ENCODE results near the gene PHYHD1. TPM values are rescaled to one million over a fixed set of nuclear protein-coding genes. Genes with fewer than 3 reads are reported as not detected.
A peak's percentile ranks its signal among the peaks of the same experiment; 100 is the strongest.

Gene PHYHD1
- total RNA-seq, 1 experiment from 2014 or later: not detected

DNA sequence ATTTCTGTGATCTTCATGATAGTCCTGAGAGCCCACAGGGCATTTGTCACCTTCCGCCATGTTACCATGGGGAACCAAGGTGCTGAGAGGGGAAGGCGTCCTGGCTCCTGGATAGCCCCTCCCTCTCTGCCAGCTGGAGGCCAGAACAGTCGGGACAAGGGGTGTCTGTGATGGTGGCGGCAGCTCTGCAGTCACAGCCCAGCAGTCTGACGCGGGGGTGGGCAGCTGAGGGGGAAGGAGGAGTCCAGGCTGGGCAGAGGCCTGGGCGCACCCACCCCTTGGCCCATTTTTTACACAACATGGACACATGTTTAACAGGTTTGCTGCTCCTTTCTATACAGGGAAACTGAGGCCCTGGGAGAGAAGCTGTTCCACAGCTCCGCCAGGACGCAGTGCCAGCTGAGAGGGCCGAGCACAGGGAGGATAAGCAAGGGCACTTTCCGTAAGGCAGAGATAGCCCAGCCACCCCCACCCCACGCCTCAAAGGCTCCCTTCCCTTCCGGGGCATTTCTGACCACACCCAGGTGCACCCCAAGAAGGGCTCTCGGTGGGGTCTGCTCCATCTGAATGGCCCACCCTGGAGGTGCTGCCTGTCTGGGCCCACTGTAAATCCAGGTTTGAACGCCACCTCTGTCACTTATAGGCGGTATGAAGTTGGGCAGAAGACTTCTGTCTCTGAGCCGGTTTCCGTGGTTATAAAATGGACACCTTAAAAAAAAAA, 21.8 kb upstream of the PHYHD1 start:
- no peak for DNase-seq (ENCODE audit: low read depth)
- in situ Hi-C loops (cut with HindIII; ENCODE audit: low pct_unique_long_range_greater_than_20kb, low sequenced_read_pairs): no loop called here

DNA sequence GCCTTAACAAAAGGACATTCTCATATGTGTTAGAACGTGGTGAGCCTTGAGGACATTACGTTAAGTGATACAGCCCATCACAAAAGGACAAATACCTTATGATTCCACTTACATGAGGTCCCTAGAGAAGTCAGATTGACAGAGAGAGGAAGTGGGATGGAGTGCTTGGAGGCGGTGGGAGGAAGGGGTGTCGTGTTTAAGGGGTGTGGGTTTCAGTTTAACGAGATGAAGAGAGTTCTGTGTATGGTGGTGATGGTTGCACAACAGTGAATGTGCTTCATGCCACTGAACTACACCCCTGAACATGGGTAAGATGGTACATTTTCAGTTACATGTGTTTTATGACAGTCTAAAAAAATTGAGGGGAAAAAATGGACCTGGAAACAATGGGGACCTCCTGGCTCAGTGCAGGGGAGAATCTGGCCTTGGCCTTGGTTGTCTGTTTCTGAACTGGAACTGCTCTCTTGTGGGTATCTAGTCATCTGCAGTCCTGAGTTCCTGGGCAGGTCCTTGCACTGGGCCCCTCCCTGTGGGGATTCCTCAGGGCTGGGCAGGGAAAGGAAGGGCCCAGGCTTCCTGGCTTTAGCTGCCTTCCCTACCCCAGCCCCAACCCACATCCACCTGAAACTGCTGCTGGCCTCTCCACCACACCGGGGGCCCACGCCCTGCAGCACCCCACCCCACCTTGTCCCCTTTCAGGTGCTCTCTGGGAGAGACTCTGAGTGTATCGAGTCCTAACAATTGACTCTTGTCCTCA, 21.0 kb upstream of the PHYHD1 start:
- in situ Hi-C loops (cut with HindIII; ENCODE audit: low pct_unique_long_range_greater_than_20kb, low sequenced_read_pairs): no loop called here
- no peak for DNase-seq (ENCODE audit: low read depth)

DNA sequence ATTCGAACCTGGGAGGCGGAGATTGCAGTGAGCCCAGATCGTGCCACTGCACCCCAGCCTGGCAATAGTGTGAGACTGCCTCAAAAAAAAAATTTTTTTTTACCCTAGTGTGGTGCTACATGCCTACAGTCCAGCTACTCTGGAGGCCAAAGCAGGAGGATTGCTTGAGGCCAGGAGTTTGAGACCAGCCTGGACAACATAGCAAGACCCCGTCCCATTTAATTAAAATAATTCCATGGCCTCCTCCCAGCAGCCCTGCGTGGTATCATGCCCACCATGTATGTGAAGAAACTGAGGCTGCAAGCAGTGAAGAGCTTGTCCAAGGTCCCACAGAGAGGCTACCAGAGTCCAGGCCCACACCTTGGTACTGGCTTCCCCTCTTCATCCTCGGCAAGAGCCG, 19.4 kb upstream of the PHYHD1 start:
- no peak for DNase-seq (ENCODE audit: low read depth)
- in situ Hi-C loops (cut with HindIII; ENCODE audit: low pct_unique_long_range_greater_than_20kb, low sequenced_read_pairs): no loop called here

DNA sequence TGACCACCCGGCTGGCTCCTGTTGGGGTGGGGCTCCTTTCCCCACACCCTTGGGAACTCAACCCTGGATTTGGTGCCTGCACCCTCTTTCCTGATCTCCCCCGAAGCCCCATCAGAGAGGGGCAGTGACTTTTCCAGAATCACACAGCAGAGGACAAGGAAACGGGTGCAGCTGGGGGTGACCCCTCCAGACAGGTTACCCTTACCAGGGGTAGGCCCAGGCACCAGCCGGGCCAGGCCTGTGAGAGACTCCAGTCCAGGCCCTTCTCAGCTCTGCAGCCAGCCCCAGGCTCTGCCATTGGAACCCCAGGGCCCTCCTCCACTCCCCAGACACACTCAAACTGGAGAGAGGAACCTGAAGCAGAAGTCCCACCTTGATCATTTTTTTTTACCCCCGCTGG, 19.0 kb upstream of the PHYHD1 start:
- DNase-seq (ENCODE audit: low read depth): no peak
- in situ Hi-C loops (cut with HindIII; ENCODE audit: low pct_unique_long_range_greater_than_20kb, low sequenced_read_pairs): no loop called here

DNA sequence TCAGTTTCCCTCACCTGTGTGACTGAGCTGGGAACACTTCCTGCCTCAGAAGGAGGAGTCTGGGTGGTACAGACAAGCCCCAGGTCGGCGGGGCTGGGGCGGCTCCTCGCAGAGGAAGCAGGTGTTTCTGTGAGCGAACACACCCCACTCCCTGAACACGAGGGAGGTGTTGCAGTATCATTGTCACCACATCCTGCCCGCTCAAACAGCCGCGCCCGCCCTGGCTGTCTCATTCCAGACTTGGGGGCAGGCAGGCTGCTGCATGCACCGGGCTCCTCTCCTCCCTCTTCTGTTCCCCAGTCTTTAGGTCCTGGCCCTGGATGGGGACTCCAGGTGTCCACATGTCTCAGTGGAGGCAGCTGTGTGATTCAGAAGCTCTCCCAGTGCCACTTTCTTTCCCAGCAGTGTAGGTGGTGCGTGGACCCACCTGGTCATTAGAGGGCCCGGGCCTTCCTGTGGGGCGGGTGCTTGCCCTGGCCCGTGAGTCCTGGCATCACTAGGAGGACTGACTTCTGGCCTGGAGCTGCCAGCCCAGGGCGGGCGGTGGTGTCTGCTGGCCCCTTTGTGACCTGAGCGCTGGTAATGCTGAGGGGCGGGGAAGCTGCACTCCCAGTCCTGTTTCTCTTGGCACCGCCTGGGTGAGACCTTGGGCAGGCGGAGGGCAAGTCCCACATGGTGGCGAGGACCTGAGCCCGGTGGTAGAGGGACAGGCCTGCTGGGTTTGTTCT, 18.3 kb upstream of the PHYHD1 start:
- peak; percentile 29 for DNase-seq (ENCODE audit: low read depth)
- in situ Hi-C loops (cut with HindIII; ENCODE audit: low pct_unique_long_range_greater_than_20kb, low sequenced_read_pairs): no loop called here

DNA sequence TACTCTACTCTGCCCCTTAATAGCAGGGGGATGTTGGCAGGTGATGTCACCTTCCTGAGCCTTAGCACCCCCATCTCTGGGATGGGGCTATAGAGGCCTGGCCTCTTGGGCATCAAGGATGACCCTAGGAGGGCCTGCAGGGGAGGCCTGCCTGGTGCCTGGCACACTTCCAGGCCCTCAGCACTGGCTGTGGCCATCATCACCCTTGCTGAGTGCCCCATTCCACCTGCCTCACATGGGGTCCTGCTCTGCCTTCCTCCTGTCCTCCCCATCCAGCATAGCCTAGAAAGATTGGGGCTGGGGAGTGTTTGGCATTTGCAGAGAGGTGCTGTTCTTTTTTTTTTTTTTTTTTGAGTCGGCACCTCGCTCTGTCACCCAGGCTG, 17.7 kb upstream of the PHYHD1 start:
- in situ Hi-C loops (cut with HindIII; ENCODE audit: low pct_unique_long_range_greater_than_20kb, low sequenced_read_pairs): no loop called here
- no peak for DNase-seq (ENCODE audit: low read depth)

DNA sequence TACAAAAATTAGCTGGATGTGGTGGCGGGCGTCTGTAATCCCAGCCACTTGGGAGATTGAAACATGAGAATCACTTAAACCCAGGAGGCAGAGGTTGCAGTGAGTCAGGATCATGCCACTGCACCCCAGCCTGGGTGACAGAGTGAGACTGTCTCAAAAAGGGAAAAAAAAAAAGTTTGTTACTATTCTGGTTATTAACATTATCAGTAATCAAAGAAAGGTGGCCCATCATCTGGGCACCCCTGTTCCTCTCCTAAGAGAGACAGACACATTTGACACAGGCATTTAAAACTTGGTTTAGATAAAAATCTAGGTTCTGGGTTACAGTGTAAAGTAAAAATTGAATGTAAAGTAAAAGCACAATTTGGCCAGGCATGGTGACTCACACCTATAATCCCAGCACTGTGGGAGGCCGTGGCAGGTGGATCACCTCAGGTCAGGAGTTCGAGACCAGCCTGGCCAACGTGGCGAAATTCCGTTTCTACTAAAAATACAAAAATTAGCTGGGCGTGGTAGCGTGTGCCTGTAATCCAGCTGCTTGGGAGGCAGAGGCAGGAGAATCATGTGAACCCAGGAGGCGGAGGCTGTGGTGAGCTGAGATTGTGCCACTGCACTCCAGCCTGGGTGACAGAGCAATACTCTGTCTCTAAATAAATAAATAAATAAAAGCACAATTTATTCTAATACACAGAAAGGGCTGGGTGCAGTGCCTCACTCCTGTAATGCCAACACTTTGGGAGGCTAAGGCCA, 16.7 kb upstream of the PHYHD1 start:
- no peak for DNase-seq (ENCODE audit: low read depth)
- in situ Hi-C loops (cut with HindIII; ENCODE audit: low pct_unique_long_range_greater_than_20kb, low sequenced_read_pairs): no loop called here

DNA sequence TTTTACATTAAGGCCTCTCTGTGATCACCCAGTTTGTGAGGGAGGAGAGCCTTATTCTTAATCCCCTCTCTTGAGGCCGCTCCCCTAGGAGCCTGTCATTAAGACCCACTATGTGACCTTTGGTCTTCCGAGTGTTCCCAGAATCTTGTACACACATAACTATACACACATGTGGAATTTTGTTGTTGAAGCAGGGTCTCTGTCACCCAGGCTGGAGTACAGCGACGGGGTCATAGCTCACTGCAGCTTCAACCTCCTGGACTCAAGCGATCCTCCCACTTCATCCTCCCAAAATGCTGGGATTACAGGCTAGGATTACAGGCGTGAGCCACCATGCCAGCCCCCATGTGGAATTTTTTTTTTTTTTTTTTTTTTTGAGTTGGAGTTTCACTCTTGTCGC, 14.8 kb upstream of the PHYHD1 start:
- in situ Hi-C loops (cut with HindIII; ENCODE audit: low pct_unique_long_range_greater_than_20kb, low sequenced_read_pairs): no loop called here

DNA sequence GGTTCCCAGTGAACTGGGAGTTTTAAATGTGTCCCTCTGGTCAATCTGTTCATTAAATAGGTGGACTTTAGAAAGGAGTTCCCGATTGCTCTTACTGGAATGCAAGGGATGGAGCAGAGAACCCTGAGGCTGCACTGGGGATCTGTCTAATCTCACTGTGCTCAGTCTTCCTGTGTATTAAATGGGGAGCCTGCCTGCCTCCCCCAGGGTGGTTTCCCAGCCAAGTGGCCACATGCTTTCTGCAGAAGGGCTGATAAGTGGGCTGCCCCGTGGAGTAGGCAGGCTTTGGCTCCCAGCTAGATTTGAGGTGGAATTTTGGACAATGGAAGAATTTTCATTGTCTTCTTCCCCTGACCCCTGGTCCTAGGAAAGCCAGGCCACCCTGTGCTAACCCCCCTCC, 14.0 kb upstream of the PHYHD1 start:
- DNase-seq (ENCODE audit: low read depth): no peak
- in situ Hi-C loops (cut with HindIII; ENCODE audit: low pct_unique_long_range_greater_than_20kb, low sequenced_read_pairs): no loop called here

More for the DNA sequence above, 14.8 kb upstream of the PHYHD1 start:
- DNase-seq (ENCODE audit: low read depth): no peak

DNA sequence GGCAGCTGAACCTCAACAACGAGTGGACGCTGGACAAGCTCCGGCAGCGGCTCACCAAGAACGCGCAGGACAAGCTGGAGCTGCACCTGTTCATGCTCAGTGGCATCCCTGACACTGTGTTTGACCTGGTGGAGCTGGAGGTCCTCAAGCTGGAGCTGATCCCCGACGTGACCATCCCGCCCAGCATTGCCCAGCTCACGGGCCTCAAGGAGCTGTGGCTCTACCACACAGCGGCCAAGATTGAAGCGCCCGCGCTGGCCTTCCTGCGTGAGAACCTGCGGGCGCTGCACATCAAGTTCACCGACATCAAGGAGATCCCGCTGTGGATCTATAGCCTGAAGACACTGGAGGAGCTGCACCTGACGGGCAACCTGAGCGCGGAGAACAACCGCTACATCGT, 12.4 kb upstream of the PHYHD1 start:
- in situ Hi-C loops (cut with HindIII; ENCODE audit: low pct_unique_long_range_greater_than_20kb, low sequenced_read_pairs): no loop called here
- DNase-seq (ENCODE audit: low read depth): no peak

DNA sequence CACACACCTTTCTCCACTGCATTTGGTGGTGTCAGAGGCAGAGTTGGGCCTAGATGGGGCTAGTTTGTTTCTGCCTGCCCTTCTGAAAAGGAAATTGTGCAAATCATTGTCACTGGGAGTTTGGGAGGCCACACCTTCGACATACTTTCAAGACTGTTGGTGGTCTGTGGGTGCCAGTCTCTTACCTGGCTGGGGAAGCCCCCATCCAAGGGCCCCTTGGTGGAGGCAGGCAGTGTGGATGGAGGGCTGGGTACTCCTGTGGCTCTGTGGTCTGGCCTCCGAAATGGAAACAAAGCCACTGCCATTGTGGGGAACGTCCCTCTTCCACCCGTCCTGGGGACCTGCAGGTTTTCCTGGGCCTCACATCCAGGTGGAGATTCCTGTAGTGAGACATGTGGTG, 10.9 kb upstream of the PHYHD1 start:
- DNase-seq (ENCODE audit: low read depth): no peak
- in situ Hi-C loops (cut with HindIII; ENCODE audit: low pct_unique_long_range_greater_than_20kb, low sequenced_read_pairs): no loop called here

DNA sequence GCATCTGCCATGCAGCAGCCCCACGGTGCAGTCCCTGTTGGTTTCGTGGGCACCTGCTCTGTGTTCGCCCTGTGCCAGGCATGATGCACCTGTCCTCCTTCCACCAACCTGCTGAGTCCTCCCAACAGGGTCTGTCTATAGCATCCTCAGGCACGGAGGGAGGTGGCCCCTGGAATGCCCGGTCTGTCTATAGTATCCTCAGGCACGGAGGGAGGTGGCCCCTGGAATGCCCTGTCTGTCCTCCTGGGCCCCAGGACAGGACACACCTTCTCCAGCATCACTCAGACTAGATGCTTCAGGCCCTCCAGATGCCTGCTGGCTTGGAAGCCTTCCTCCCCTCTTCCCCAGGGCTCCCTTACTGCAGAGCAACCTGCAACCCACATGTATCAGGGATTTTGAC, 9.9 kb upstream of the PHYHD1 start:
- in situ Hi-C loops (cut with HindIII; ENCODE audit: low pct_unique_long_range_greater_than_20kb, low sequenced_read_pairs): no loop called here
- no peak for DNase-seq (ENCODE audit: low read depth)

DNA sequence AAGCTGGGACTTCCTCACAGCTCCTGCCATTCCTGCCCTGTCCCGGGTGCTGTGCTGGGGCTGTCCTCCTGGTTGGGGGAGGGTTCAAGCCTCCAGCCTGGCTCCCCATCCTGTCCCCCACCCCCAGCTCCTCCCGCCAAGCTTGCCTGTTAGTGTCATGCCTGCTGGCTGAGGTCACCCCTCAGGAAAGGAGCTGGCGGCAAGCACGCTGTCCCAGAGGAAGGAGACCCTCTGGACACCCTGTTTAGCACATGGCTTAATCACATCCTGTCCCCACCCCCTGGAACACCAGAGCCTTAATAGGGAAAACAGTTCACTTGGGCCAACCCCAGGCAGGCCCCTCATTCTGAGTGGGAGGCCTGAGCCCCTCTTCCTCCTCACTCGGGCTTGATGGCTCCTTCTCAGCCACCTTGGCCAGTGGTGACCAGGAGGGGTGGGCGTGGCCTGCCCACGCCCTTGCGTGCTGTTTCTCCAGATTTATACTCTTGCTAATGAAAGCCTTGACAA, 9.2 kb upstream of the PHYHD1 start:
- no peak for DNase-seq (ENCODE audit: low read depth)
- in situ Hi-C loops (cut with HindIII; ENCODE audit: low pct_unique_long_range_greater_than_20kb, low sequenced_read_pairs): no loop called here

DNA sequence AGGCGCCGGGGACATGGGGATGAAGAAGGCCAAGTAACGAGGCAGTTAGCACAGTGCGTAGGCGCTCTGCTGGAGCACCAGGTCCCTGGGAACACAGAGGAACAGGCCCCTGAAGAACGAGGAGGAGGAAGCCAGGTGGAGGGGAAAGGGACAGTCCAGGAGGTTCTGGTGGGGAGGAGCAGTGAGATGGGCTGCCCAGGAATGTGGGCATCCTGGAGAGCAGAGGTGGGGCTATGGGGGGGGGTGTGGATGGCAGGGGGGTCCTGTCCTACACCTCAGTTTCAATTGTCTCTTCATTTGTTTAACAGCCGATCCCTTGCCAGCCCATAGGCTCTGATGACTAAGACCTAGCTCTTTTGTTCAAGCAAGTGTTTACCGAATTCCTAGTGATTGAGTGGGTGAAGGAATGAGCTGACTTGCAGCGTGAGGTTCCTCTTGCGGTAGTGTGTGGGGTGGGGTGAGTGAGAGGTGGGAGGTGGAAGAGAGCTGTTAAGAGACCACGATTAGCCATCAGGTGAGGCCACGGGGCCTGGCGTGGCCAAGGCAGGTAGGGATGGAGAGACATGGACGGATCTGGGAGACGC, 8.4 kb upstream of the PHYHD1 start:
- no peak for DNase-seq (ENCODE audit: low read depth)
- in situ Hi-C loops (cut with HindIII; ENCODE audit: low pct_unique_long_range_greater_than_20kb, low sequenced_read_pairs): no loop called here

DNA sequence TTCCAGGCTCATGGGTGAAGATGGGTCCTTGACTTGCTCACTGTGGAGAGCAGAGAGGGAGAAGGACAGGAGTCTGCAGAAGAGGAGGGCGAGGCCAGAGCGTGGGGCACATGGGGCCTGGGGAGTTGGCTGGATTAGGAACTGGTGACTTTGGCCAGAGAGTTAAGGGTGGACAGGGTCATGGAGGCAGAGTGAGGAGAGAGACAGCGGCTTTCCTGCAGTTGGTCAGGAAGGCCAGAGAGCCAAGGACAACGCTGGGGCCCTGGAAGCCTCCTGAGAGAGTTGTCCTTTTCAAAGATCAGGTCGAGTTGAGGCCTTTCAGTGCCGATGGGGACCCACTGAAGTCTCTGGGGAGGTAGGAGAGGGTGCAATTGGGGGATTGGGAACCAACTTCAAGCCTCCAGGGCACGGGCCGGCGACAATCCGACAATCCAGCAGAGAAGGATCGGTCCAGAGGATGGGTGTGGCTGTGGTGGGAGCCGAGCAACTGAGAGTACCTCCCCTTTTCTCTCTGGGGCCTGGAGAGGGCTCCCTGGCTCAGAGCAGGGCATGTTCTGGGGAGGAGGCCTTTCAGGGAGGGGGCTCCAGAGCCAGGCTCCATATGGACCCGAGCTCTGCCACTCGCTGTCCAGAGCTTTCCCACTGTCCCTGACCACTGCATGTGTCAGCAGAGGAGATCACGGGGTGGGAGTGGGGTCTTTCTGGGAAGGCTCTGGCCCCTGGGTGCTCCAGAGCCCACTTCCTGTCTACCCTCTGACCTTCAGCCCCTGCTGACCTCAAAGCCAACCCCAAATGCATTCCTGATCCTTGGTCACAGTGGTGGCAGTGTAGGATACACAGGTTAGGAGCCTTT, 7.5 kb upstream of the PHYHD1 start:
- DNase-seq (ENCODE audit: low read depth): no peak
- in situ Hi-C loops (cut with HindIII; ENCODE audit: low pct_unique_long_range_greater_than_20kb, low sequenced_read_pairs): no loop called here

DNA sequence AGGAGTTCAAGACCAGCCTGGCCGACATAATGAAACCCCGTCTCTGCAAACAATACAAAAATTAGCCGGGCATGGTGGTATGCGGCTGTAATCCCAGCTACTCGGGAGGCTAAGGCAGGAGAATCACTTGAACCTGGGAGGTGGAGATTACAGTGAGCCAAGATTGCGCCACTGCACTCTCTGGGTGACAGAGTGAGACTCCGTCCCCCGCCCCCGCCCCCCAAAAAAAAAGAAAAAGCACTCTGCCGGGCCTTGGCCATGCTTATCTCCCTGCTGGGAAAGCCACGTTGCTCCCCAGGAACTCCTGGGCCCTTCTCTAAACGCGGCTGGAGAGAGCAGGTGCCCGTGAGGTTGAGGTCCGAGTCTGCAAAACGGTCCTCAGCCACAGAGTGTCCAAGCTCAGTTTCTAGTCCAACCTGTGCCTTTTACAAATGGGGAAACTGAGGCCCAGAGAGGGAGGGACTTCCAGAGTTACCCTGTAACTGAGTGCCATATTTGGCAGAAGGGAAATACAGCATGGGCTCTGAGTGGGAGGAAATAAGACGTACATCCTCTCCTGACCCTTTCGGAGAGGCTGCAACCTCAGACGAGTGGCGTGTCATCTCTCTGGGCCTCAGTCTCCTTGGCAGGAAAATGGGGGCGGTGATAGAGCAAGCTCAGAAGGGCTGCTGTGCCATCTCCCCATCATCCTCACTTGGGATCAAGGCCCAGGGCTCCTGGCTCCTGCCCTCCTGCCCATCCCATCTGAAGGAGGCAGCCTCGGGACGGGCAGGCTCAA, 6.6 kb upstream of the PHYHD1 start:
- in situ Hi-C loops (cut with HindIII; ENCODE audit: low pct_unique_long_range_greater_than_20kb, low sequenced_read_pairs): no loop called here
- DNase-seq (ENCODE audit: low read depth): no peak

DNA sequence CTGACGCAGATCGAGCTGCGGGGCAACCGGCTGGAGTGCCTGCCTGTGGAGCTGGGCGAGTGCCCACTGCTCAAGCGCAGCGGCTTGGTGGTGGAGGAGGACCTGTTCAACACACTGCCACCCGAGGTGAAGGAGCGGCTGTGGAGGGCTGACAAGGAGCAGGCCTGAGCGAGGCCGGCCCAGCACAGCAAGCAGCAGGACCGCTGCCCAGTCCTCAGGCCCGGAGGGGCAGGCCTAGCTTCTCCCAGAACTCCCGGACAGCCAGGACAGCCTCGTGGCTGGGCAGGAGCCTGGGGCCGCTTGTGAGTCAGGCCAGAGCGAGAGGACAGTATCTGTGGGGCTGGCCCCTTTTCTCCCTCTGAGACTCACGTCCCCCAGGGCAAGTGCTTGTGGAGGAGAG, 4.6 kb upstream of the PHYHD1 start:
- DNase-seq (ENCODE audit: low read depth): no peak
- in situ Hi-C loops (cut with HindIII; ENCODE audit: low pct_unique_long_range_greater_than_20kb, low sequenced_read_pairs): no loop called here

All from Caki2 (cell line).